GM12878 (cell line): ENCODE measurements around the gene RAPH1. TPM values are rescaled to one million over a fixed set of nuclear protein-coding genes. Genes with fewer than 3 reads are reported as not detected.

ENCODE experiments used
- ATAC-seq: fragments of 200-7000 bp; cut with Tn5 transposase; 3 replicates; pipeline ENCODE4 v1.9.1; 2020; ENCODE audit warnings: mild to moderate bottlenecking, moderate library complexity
- BruUV-seq: library from RNA; stranded (reverse); fragments of 400-500 nt; replicated peaks from 2 replicates; lab custom pipeline; 2021; lab: Mats Ljungman, UMichigan
- CTCF ChIA-PET: fragments of 300-600 bp; sonication (Branson Sonifier 250); formaldehyde crosslinking; extraction: SDS; loops from one replicate; lab custom pipeline; 2021; ENCODE audit warnings: inconsistent platforms; lab: Yijun Ruan, JAX
- POLR2A ChIA-PET: fragments of 350-600 bp; formaldehyde crosslinking; extraction: SDS; loops from one replicate; lab custom pipeline; 2021; ENCODE audit warnings: inconsistent platforms; lab: Charles Lee
- RAD21 ChIA-PET: fragments of 300-600 bp; sonication (Branson Sonifier 250); formaldehyde crosslinking; loops from one replicate; lab custom pipeline; 2023; ENCODE audit warnings: antibody characterized with exemption; ENCODE audit not compliant: unreplicated experiment; lab: Charles Lee
- SMC1A ChIA-PET: fragments of 300-600 bp; sonication (Branson Sonifier 250); formaldehyde crosslinking; loops from one replicate; lab custom pipeline; 2023; ENCODE audit not compliant: unreplicated experiment, uncharacterized antibody; lab: Charles Lee
- DNase-seq: peaks from one replicate; pipeline ENCODE4 v3.0.0-alpha.2; 2011; ENCODE audit warnings: low read depth, low spot score
- FAIRE-seq: peaks from 3 replicates; lab custom pipeline; 2011; peaks lifted over from hg19 to GRCh38; lab: Jason Lieb, UNC
- H2AFZ ChIP-seq: 2 replicates; pipeline ENCODE4 v1.6.0; 2011; ENCODE audit warnings: low read depth, low read length, control low read depth; ENCODE audit not compliant: control insufficient read depth
- H3K27ac ChIP-seq: 2 replicates; pipeline ENCODE4 v1.5.1; 2011; ENCODE audit warnings: control low read depth; ENCODE audit not compliant: control insufficient read depth, insufficient read depth
- H3K27me3 ChIP-seq, 2 experiments: replicated peaks in 1 of 2; 2 replicates each; pipeline versions ENCODE4 v1.6.0 to v1.6.1; 2011; ENCODE audit warnings: low read length in 1 of 2; ENCODE audit not compliant: control insufficient read depth in 2 of 2, insufficient read depth in 2 of 2
- H3K36me3 ChIP-seq, 2 experiments: 2 replicates each; pipeline ENCODE4 v1.5.1; 2011; ENCODE audit warnings: low read length in 1 of 2; ENCODE audit not compliant: control insufficient read depth in 2 of 2, insufficient read depth in 2 of 2
- H3K4me1 ChIP-seq: 2 replicates; pipeline ENCODE4 v1.6.1; 2011; ENCODE audit warnings: mild to moderate bottlenecking, low read length, moderate library complexity, mixed read lengths; ENCODE audit not compliant: control insufficient read depth, insufficient read depth
- H3K4me2 ChIP-seq: 2 replicates; pipeline ENCODE4 v1.6.0; 2011; ENCODE audit warnings: control low read depth; ENCODE audit not compliant: control insufficient read depth, insufficient read depth
- H3K4me3 ChIP-seq: fragments of 200-600 bp; sonication (generic); 2 replicates; pipeline ENCODE4 v1.5.1; 2016
- H3K79me2 ChIP-seq: 2 replicates; pipeline ENCODE4 v1.6.0; 2011; ENCODE audit warnings: low read length; ENCODE audit not compliant: control insufficient read depth, insufficient read depth
- H3K9ac ChIP-seq: 2 replicates; pipeline ENCODE4 v1.8.0; 2011; ENCODE audit warnings: low read length, control low read depth, mixed read lengths; ENCODE audit not compliant: control insufficient read depth, insufficient read depth
- H3K9me3 ChIP-seq: replicated peaks from 3 replicates; pipeline ENCODE4 v1.5.1; 2011; ENCODE audit warnings: mild to moderate bottlenecking, low read length; ENCODE audit not compliant: control insufficient read depth, insufficient read depth
- H4K20me1 ChIP-seq: 2 replicates; pipeline ENCODE4 v1.6.0; 2011; ENCODE audit not compliant: control insufficient read depth, insufficient read depth
- ASH2L ChIP-seq: fragments of 300-600, 200-600 bp; sonication (generic); IDR thresholded peaks from 2 replicates; pipeline ENCODE4 v1.6.1; 2017; ENCODE audit warnings: low read depth, mild to moderate bottlenecking, borderline replicate concordance
- ESRRA ChIP-seq: IDR thresholded peaks from 2 replicates; pipeline ENCODE4 v1.6.1; 2012; ENCODE audit warnings: mild to moderate bottlenecking, low read length, improper control_type of control experiment
- GATAD2B ChIP-seq: fragments of 450-650 bp; conservative IDR thresholded peaks from 2 replicates; pipeline ENCODE4 v1.6.1; 2017; ENCODE audit warnings: low read depth, mild to moderate bottlenecking, moderate library complexity
- HDGF ChIP-seq: fragments of 450-650 bp; IDR thresholded peaks from 2 replicates; pipeline ENCODE4 v1.6.1; 2016; ENCODE audit warnings: antibody characterized with exemption
- JUNB ChIP-seq: IDR thresholded peaks from 2 replicates; pipeline ENCODE4 v1.6.1; 2016; ENCODE audit warnings: antibody characterized with exemption, mild to moderate bottlenecking
- KDM1A ChIP-seq: fragments of 200-600 bp; sonication (generic); IDR thresholded peaks from 2 replicates; pipeline ENCODE4 v1.6.1; 2016; ENCODE audit warnings: borderline replicate concordance
- KLF5 ChIP-seq: fragments of 450-650 bp; IDR thresholded peaks from 2 replicates; pipeline ENCODE4 v1.6.1; 2014; ENCODE audit warnings: mild to moderate bottlenecking; ENCODE audit not compliant: partially characterized antibody
- MYB ChIP-seq: fragments of 150-350 bp; IDR thresholded peaks from 2 replicates; pipeline ENCODE4 v1.6.1; 2014; ENCODE audit warnings: mild to moderate bottlenecking, low read depth, low read length, borderline replicate concordance
- NFIC ChIP-seq: IDR thresholded peaks from 2 replicates; pipeline ENCODE4 v1.6.1; 2012; ENCODE audit warnings: low read depth, mild to moderate bottlenecking, inconsistent platforms, low read length, moderate library complexity
- RB1 ChIP-seq: fragments of 450-650 bp; formaldehyde crosslinking; IDR thresholded peaks from 2 replicates; pipeline ENCODE4 v1.6.1; 2017; ENCODE audit warnings: mild to moderate bottlenecking, borderline replicate concordance
- RBBP5 ChIP-seq: fragments of 200-600 bp; sonication (generic); conservative IDR thresholded peaks from 2 replicates; pipeline ENCODE4 v1.6.1; 2016
- YBX1 ChIP-seq: fragments of 450-650 bp; IDR thresholded peaks from 2 replicates; pipeline ENCODE4 v1.6.1; 2016; ENCODE audit warnings: antibody characterized with exemption
- WGBS: methylation state at CpG from one replicate; pipeline ENCODE4 v1.1.6; 2016; ENCODE audit warnings: low lambda C conversion rate; ENCODE audit not compliant: insufficient replicate concordance, insufficient coverage; ENCODE audit errors: missing lambda C conversion rate; 5-methylcytosine and 5-hydroxymethylcytosine counted together
- in situ Hi-C: fragments of 300-500 bp; cut with MboI; formaldehyde crosslinking; loops from 9 replicates; pipeline ENCODE4 v1.14.3; 2018; ENCODE audit warnings: mixed read lengths
- intact Hi-C: fragments of 100-400 bp; cut with micrococcal nuclease; formaldehyde crosslinking; loops from one replicate; pipeline ENCODE4 v1.14.2; 2022; ENCODE audit not compliant: unreplicated experiment
- polyA plus RNA-seq, 11 experiments: library from polyadenylated mRNA; depleted of rRNA in 4 of 11; unstranded in 6 of 11; stranded (reverse) in 5 of 11; fragments of >200 nt; fragmentation: Nextera tagmentation in 4 of 11; fragmentation: Illumina TruSeq in 1 of 11; extraction: Ambion mirVana in 4 of 11; extraction: Trizol in 1 of 11; gene quantifications; 1 replicate in 1 of 11; 2 replicates in 10 of 11; pipeline versions ENCODE4 v1.2.1 to v1.2.3, GENCODE V29; 2011 to 2016; ENCODE audit warnings: inconsistent platforms in 2 of 11, missing spikeins in 2 of 11, low read depth in 1 of 11
- total RNA-seq, 4 experiments: library from RNA; depleted of rRNA in 3 of 4; stranded (reverse); fragments of >200 nt in 3 of 4; fragmentation: Illumina TruSeq in 1 of 4; extraction: Trizol in 1 of 4; gene quantifications; 2 replicates each; pipeline versions ENCODE4 v1.2.1 to v1.2.3, GENCODE V29; 2013 to 2021
- TF ChIP-seq, protein P1 (sequence below): fragments of 150-350 bp; IDR thresholded peaks from 2 replicates; pipeline ENCODE4 v1.6.1; 2014; ENCODE audit warnings: mild to moderate bottlenecking, low read depth, low read length
- TF ChIP-seq, protein P2 (sequence below): IDR thresholded peaks from 2 replicates; pipeline ENCODE4 v1.6.1; 2012; ENCODE audit warnings: low read length, inconsistent platforms

Gene RAPH1
- total and polyA plus RNA-seq, 10 of the 15 experiments (the other 5 are each of a cell fraction or from before 2014, with no cell fraction given): 0.09 to 0.90 (median 0.21) TPM; not detected in 7

DNA sequence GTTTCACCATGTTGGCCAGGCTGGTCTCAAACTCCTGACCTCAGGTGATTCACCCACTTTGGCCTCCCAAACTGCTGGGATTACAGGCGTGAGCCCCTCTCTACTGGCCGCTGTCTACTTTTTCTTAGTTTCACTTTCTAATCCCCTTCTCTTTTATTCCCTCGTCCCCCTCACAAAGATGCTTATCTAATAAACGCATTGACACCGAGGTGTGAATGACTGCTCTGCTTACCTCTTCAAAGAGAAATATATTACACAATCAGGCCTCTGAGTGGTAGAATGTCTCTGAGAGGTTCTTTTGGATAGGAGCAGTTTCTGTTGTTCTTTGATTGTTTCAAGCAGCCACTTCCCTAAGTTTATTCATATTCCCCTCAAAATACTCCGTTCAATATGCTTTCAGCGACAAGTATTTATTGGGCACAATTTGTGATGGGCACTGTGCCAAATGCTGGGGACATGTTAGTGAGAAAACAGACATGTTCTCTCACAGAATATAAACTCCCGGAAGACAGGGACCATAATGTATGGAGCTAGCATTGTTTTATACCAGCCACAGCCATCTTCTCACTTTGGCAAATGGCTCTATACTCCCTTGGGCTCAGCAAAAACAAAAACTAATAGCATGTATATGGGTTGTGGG, 34.7 kb upstream of the RAPH1 start:
- Histone ChIP-seq H2AFZ (no peak overlapping the region), H4K20me1 (no peaks in the 10 kb centered on the region), H3K9ac (no peak overlapping the region), H3K4me3 (no peak overlapping the region), H3K4me1 (no peaks in the 10 kb centered on the region), H3K4me2 (no peak overlapping the region), H3K27me3 (peaks cover 2 to 7% of the 10 kb centered on the region in 2 experiments; a peak in 2 of 4 replicates), H3K79me2 (no peaks in the 10 kb centered on the region), H3K9me3 (no peaks in the 10 kb centered on the region), H3K36me3 (no peaks in the 10 kb centered on the region), H3K27ac (no peak overlapping the region)
- BruUV-seq: no TSS peak
- ChIA-PET CTCF (no interaction called here), RAD21 (no interaction called here), POLR2A (no interaction called here), SMC1A (no interaction called here)
- DNase-seq (no peak), FAIRE-seq (peak; percentile 31), ATAC-seq (no peak)
- TF ChIP-seq JUNB (no peak), KDM1A (no peak), GATAD2B (no peak), MYB (no peak), ESRRA (no peak), KLF5 (no peak), RBBP5 (no peak), NFIC (no peak), HDGF (no peak), YBX1 (no peak), ASH2L (no peak), RB1 (no peak)
- TF ChIP-seq, protein P1, sequence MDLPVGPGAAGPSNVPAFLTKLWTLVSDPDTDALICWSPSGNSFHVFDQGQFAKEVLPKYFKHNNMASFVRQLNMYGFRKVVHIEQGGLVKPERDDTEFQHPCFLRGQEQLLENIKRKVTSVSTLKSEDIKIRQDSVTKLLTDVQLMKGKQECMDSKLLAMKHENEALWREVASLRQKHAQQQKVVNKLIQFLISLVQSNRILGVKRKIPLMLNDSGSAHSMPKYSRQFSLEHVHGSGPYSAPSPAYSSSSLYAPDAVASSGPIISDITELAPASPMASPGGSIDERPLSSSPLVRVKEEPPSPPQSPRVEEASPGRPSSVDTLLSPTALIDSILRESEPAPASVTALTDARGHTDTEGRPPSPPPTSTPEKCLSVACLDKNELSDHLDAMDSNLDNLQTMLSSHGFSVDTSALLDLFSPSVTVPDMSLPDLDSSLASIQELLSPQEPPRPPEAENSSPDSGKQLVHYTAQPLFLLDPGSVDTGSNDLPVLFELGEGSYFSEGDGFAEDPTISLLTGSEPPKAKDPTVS: no peak
- TF ChIP-seq, protein P2, sequence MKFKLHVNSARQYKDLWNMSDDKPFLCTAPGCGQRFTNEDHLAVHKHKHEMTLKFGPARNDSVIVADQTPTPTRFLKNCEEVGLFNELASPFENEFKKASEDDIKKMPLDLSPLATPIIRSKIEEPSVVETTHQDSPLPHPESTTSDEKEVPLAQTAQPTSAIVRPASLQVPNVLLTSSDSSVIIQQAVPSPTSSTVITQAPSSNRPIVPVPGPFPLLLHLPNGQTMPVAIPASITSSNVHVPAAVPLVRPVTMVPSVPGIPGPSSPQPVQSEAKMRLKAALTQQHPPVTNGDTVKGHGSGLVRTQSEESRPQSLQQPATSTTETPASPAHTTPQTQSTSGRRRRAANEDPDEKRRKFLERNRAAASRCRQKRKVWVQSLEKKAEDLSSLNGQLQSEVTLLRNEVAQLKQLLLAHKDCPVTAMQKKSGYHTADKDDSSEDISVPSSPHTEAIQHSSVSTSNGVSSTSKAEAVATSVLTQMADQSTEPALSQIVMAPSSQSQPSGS: no peak
- in situ Hi-C loops (no loop called here), intact Hi-C loops (no loop called here)
- 42% methylated on average over 8 of the region's 8 CpGs for WGBS
